WI38 (cell line): ENCODE data around the gene TMEM125.

Experiments
- H3K4me3 ChIP-seq: 2 replicates; pipeline ENCODE4 v1.5.1; 2011; ENCODE audit warnings: low read depth, mild to moderate bottlenecking, control low read depth, low read length
- TF ChIP-seq, protein P1 (sequence below): IDR thresholded peaks from 2 replicates; pipeline ENCODE4 v1.5.1; 2012; ENCODE audit warnings: low read depth, mild to moderate bottlenecking, control low read depth, low read length

TMEM125 gene

DNA sequence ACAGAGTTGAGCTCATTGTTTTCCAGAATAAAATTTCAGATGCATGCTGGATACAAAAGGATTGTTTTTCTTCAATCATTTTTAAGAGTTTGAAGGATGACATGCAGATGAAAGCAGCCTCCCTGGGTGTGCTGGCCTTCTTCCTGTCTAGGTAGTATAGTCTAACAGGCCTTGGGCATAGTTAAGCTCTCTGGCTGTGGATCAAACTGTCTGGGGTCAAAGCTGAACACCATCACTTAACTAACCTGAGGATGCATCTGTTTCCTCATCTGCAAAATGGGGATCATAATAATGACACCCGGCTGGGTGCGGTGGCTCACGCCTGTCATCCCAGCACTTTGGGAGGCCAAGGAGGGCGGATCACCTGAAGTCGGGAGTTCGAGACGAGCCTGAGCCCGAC, 25.0 kb downstream of the TMEM125 start:
- TF ChIP-seq, protein P1, sequence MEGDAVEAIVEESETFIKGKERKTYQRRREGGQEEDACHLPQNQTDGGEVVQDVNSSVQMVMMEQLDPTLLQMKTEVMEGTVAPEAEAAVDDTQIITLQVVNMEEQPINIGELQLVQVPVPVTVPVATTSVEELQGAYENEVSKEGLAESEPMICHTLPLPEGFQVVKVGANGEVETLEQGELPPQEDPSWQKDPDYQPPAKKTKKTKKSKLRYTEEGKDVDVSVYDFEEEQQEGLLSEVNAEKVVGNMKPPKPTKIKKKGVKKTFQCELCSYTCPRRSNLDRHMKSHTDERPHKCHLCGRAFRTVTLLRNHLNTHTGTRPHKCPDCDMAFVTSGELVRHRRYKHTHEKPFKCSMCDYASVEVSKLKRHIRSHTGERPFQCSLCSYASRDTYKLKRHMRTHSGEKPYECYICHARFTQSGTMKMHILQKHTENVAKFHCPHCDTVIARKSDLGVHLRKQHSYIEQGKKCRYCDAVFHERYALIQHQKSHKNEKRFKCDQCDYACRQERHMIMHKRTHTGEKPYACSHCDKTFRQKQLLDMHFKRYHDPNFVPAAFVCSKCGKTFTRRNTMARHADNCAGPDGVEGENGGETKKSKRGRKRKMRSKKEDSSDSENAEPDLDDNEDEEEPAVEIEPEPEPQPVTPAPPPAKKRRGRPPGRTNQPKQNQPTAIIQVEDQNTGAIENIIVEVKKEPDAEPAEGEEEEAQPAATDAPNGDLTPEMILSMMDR: no peak
- no peak overlapping the region for H3K4me3 ChIP-seq

DNA sequence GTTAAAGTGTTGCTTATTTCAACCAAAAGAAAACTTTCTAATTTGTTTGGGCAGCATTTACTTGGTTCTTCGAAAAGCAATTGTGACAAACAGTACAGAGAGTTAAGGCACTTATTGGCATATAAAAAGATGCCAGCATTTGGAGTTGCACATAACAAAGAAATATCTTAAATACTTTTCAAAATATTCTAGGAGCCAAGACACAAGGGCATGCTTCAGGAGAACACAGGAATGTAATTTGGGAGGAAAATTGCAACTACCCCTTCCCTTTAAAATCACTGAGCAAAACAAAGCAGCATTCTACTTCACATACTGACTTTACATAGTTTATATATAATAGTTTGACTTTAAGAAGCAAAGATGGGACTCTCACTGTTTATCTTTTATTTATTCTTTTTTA, 26.4 kb downstream of the TMEM125 start:
- H3K4me3 ChIP-seq: no peak overlapping the region
- TF ChIP-seq, protein P1: no peak

DNA sequence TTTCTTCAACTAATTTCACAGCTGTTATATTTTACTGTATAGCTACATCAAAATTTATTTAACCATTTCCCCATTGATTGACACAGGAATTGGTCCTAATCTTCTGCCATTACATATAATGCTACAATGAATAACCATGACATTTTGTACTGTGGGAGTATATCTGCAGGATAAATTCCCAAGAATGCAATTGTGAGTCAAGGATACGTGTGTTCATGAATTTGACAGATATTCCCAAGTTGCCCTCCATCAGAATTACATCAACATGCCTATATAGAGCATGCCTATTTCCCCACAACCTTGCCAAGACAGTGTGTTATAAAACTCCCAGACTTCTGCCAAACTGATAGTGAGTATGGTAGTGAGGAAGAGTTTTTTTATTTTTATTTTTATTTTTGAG, 28.3 kb downstream of the TMEM125 start:
- no peak overlapping the region for H3K4me3 ChIP-seq
- TF ChIP-seq, protein P1: no peak

DNA sequence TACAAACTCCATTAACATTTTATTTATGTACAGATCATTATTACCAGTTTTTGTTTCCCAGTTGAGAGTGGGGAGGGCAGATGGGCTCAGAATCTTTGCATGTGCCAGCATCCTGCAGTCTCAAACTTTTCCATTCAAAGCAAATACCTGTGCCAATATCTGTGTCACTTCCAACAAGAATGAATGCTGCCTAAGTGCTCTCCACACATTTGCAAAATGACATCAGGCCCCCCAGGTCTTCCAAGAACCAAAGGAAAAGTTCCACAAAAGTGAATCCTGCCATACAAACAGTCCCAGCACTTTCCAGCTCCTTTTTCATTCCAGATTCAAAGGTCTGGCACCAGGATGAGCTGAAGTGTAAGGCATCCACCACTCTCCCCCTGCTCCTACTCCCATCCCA, 29.3 kb downstream of the TMEM125 start:
- TF ChIP-seq, protein P1: no peak
- H3K4me3 ChIP-seq: no peak overlapping the region

DNA sequence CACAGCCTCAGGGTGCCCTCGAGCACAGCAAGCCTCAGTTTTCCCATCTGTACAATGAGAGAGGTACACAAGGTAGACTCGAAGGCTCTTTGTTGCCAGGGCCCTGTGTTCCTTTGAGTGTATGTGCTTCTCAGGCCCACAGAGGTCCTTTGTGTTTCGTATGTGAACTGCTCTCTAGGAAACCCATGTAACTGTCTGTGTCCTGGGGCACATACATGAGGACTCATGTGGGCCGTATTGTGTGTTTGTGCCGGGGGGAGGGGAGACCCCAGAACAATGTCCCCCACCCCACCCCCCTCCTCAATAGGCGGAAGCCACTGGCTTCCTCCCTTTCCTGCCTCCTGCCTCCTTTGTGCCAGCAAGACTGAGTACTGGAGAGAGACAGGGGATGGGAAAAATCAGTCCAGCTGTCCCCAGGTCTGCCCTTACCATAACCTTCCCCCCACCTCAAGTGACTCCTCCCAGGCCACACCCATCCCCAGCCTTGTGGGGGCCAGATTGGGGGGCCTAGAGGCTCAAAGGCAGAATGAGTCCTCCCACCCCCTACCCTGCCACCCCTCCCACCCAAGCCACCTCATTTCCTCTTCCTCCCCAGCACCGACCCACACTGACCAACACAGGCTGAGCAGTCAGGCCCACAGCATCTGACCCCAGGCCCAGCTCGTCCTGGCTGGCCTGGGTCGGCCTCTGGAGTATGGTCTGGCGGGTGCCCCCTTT, 30.8 kb downstream of the TMEM125 start, which contains the start of gene TIE1:
Gene TIE1 (plus strand): TSS at position 605 of the 717 bp plus-strand sequence. CDS start 90 bp downstream, at position 695.
- TF ChIP-seq, protein P1: no peak
- no peak within 1 kb of the TSS for H3K4me3 ChIP-seq

DNA sequence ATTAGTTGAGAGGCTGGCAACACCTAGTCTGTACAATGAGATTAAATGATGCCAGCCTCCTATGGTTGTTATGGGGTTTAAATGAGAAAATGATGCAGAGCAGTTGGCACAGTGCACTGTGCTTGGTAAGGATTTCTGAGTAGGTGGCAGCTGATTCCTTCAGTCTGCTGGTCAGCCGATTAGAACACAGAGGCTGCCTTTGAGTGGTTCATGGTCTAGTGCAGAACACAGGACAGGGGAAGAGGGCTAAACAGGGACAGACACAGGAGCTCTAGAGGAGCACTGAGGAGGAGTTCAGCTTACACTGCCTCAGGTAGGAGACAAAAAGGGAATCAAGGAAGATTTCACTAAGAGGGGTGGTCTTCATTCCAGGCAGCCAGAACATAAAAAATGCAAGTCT, 32.4 kb downstream of the TMEM125 start:
- TF ChIP-seq, protein P1: no peak
- no peak overlapping the region for H3K4me3 ChIP-seq

DNA sequence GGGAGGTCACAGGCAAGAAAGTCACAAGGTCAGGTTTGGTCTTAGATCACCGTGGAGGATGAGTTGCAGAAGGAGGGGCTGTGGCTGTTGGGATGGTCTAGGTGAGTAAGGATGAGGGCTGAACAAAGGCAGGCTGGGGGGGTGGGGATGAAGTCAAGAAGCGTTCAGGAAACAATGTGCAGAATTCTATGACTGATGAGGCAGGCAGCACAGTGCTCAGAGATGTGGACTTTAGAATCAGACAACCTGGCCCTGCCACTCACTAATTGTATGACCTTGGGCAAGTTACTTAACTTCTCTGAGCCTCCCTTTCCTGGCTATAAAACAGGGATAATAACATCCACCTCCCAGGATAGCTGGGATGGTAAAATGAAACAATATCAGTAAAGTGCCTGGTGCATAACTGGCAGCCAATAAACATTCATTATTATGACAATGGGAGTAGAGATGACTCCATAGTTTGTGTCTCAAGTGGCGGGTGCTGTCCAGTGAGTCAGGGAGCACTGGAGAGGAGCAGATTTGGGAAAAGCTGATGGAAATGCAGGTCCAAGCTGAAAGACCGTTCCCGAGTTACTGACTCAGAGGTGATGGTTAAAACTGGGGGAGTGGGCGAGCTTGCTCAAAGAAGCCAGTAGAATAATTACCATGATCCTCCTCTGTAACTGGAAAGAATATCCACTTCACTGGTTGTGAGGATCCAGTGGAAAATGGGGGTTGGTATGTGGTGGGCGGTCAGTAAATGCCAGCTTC, 33.1 kb downstream of the TMEM125 start:
- H3K4me3 ChIP-seq: no peak overlapping the region
- TF ChIP-seq, protein P1: no peak
